ENCODE results near the gene ACKR3.

ACKR3 gene

GRCh38 chr2:236607471-236608187, 38.0 kb downstream of the ACKR3 start:
- DNase-seq = no peak

- DNase-seq = no peak
Observed at GRCh38 chr2:236608188-236608525, 38.5 kb downstream of the ACKR3 start.

DNA sequence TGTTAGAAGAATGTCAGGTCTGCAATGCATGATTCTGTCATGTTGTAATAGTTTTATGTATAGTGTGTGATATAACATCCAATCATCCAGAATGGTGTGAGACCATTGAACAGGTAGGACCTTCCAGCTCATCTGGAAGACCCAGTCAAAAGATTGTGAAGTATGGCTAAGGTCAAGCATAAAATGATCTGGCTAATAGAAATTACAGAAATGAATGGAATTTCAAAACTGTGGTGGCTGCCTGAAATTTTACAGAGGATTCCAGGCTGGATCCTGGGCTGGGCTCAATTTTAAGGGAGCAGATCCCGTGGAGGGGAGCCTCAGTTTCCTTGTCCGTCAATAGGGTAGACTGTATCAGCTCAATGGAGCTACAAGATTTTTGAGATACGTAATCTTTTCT, 39.1 kb downstream of the ACKR3 start:
- DNase-seq = no peak

DNA sequence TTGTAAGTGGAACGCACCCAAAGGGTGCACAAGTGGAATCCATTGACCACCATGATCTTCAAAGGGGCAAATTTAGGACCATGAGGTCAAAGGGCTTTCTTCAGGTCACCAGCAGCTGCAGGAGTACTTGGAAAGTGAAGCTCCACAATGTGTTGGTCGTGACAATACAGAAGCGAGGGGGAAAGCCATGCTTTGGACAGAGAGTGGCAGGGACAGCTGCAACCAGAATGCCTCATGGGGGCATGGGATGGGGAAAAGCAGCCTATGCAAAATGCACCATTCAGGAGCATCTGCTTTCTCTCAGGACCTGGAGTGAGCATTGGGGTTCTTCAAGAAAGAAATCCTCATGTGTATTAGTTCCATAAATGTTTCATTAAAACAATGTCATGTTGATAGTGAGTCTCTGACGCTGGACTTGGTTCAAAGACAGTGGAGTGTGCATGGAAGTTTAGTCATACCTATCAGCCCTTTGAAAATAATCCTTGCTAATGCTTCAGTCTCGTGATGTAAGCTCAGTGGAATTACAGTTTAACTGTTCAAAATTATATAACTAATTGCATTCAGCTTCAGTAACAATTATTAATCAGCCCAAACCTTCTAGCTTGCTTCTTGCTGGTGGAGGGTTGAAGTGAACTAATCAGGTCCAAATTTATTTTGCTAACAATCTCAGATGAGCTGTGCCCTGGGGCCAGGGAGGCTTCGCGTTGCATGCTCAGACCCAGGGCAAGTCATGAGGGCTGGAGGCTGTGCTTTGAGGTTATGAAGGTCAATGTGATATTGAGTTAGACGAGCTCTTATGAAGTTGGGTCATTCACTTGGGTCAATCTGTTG, 41.6 kb downstream of the ACKR3 start:
- DNase-seq = no peak

DNA sequence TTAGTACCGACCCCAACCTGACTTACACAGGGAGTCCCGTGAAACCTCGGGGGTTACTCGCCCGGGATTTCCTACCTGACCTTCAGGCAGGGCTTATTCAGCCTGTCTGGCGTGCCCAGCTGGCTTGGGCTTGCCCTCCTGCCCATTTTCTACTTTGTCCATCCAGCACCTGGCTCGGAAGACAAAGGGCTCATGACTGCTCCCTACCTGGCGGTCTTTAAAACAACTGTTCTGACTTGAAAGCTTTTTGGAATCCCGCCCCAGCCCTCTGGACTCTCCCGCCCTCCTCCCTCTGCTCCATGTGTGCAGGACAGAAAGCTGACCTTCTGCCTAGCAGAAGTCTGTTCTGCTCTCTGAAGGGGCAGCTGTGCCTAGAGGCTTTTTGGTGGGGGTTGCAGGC, 43.1 kb downstream of the ACKR3 start:
- DNase-seq = no peak

DNA sequence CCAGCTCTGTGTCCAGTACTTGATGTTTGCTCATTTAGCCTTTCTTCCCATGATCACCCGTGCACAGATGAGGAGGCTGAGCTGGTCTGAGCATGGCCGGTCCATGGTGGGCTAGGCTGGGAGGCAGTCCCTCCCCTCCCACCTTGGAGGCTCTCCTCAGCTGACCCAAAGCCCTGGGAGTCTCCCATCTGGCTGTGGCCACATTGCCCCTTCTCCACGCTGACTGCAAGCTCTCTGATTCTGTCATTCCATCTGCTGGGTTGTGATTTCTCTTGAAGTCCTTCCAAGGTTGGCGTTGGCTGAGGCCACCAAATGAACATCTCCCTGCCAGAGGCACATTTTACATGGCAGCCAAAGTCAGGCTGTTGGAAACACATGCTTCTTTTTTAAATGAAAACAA, 44.0 kb downstream of the ACKR3 start:
- no peak for DNase-seq

DNA sequence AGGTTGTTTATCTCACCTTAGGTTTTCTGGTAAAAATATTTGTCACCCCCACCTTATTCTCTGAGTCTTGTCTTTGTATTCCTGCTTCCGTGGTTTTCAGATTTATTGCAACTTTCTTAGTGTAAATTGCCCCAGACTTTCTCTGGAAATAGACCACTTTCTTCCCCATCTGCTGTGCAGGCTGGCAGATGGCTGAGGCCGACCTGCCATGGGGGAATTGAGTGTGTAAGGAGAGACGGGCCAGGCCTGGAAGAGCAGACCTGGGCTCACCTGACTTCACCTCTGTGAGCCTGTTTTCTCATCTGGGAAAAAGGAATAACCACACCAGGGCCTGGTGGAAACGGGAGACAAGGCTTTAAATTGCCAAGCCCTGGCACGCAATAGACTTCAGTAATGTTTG, 44.9 kb downstream of the ACKR3 start:
- no peak for DNase-seq

GRCh38 chr2:236616031-236616430, 46.4 kb downstream of the ACKR3 start:
- DNase-seq = no peak

GRCh38 chr2:236616624-236617023, 47.0 kb downstream of the ACKR3 start:
- no peak for DNase-seq

DNA sequence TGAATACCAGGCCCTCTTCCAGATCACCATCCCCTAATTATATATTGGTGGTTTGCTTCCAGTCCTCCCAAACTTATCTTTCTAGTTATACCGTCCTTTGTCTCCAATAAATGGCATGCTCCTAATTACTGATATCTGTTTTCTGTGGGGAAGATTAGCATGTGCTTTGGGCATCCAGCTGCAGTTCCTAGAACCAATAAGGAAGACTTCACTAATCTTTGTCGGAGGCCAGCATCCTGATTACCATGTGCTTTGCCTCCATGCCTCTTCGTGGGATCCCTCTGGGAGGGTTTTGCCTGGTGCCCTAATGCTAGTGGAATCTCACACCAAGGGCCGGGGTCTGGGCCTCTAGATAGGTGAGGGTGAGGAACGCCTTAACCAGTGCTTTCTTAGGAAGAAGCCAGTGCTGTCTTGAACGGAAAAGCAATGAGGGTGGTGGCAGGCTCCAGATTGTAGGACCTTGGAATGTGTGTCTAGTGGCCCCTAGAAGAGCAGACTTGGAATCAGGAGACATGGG, 47.7 kb downstream of the ACKR3 start:
- DNase-seq = no peak

- no peak for DNase-seq
Observed at GRCh38 chr2:236617796-236618195, 48.2 kb downstream of the ACKR3 start.

DNA sequence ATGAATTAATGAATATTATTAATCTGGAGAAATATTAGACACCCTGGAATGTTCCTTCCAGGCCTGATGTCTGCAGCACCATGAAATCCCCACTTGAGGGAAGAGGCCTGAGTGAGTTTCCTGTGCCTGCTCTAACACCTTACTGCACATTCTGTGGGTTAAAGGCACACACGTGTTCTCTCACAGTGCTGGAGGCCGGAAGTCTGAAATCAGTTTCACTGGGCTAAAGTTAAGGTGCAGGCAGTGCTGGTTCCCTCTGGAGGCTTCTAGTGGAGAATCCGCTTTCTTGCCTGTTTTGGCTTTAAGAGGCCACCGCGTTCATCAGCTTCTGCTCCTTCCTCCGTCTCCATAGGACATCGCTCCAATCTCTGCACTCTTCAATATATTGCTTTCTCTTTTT, 48.7 kb downstream of the ACKR3 start:
- DNase-seq = no peak

DNA sequence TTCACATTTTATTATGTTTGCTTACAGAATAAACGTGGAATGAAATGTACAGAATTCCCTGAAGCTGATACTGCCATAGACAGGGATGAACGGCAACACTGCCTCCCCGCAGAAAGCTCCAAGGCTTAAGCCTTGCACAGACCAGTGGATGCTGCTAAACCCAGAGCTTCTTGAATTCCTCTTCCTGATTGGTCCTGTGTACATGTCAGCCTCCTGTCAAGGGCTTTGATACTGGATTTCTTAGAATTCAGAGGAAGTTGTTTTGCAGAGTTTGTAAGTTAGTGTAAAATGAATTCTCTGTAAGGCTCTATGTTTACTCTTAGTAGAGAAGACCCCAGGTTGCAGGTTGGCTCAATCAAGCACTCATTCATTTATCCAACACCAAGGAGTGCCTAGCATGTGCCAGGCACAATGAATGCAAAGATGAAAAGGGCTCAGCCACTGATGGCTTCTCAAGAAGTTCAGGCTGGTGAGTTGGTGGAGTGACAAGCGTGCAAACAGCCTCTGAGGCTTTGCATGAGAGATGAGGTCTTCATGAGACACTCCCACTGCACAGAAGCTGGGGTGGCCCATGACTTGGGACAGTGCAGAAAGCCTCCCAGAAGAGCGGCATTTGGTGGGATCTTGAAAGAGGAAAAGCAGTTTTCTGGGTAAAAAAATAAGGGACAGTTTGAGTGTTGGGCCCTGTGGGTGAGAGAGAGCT, 50.4 kb downstream of the ACKR3 start:
- no peak for DNase-seq

GRCh38 chr2:236621786-236622185, 52.2 kb downstream of the ACKR3 start:
- DNase-seq = no peak

- no peak for DNase-seq
Observed at GRCh38 chr2:236622201-236622600, 52.6 kb downstream of the ACKR3 start.

GRCh38 chr2:236622660-236623059, 53.0 kb downstream of the ACKR3 start:
- DNase-seq = no peak

DNA sequence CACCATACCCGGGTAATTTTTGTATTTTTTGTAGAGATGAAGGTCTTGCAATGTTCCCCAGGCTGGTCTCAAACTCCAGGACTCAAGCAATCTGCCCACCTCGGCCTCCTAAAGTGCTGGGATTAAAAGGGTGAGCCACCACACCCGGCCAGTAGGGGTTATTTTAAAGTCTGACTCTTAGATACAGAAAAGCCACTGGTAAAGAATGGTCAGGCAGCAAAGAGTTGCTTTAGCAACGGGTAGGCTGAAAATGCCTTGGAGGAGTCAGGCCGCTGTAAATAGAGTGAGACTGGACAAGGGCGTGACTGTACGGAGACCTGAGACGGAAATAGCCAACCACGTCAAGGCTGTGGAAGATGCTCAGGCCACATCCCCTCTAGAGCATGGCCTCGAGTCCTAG, 54.2 kb downstream of the ACKR3 start:
- DNase-seq = no peak

DNA sequence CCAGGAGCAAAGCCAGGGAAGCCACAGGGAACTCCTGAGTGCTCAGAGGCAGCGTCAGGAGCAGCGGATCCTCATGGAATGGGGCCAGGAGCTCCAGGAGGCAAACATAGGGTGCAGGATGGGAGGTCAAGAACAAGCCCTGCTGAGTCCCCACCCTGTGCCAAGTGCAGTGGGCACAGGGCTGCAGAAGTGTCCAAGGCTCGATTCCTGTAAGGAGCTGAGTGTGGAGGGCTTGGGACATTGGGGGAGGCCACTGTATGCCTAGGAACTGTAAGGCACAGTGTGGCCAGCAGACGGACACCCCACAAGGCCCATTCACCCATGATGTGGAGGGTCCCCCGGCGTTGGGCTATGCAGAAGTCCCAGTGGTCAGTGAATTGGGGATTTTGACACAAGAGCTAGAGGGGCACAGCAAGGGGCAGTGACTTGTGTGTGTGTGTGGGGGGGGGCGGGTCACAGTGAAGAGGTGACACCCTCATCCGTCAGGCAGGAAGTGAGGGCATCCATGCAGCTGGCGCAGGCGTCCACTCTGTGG, 55.6 kb downstream of the ACKR3 start:
- no peak for DNase-seq

GRCh38 chr2:236626391-236627150, 56.9 kb downstream of the ACKR3 start:
- peak in 18 of 51 donors; percentile 7 to 54 (median 23) for DNase-seq

- no peak for DNase-seq
Observed at GRCh38 chr2:236627193-236627592, 57.6 kb downstream of the ACKR3 start.

GRCh38 chr2:236627841-236628240, 58.2 kb downstream of the ACKR3 start:
- DNase-seq = no peak

Data from hypothalamus (tissue), 51 donors.